HepG2 (cell line): Measurements from ENCODE around the gene CPEB2. TPM values are rescaled to one million over a fixed set of nuclear protein-coding genes. Genes with fewer than 3 reads are reported as not detected.

Experiments
- BRF2 ChIP-seq: sonication (generic); formaldehyde crosslinking; IDR thresholded peaks from 2 replicates; pipeline ENCODE4 v1.8.1; 2022; ENCODE audit warnings: mild to moderate bottlenecking, missing genetic modification reagents
- GMEB1 ChIP-seq: sonication (generic); formaldehyde crosslinking; IDR thresholded peaks from 2 replicates; pipeline ENCODE4 v1.5.1; 2020; ENCODE audit warnings: missing genetic modification reagents, mild to moderate bottlenecking, borderline replicate concordance
- HINFP ChIP-seq: sonication (generic); formaldehyde crosslinking; IDR thresholded peaks from 2 replicates; pipeline ENCODE4 v1.4.0; 2020; ENCODE audit warnings: low read depth, mild to moderate bottlenecking, missing genetic modification reagents
- IKZF5 ChIP-seq: IDR thresholded peaks from 2 replicates; pipeline ENCODE4 v1.6.1; 2018; ENCODE audit warnings: missing genetic modification reagents, mild to moderate bottlenecking, missing compliant biosample characterization
- MTA1 ChIP-seq: sonication (generic); formaldehyde crosslinking; IDR thresholded peaks from 2 replicates; pipeline ENCODE4 v1.4.0; 2020; ENCODE audit warnings: missing genetic modification reagents, mild to moderate bottlenecking, borderline replicate concordance
- PPARG ChIP-seq: conservative IDR thresholded peaks from 2 replicates; pipeline ENCODE4 v1.6.1; 2016; ENCODE audit warnings: missing biosample characterization, missing genetic modification reagents
- SNAPC2 ChIP-seq: sonication (generic); formaldehyde crosslinking; IDR thresholded peaks from 2 replicates; pipeline ENCODE4 v1.8.1; 2022; ENCODE audit warnings: mild to moderate bottlenecking, missing genetic modification reagents
- SOX5 ChIP-seq: IDR thresholded peaks from 2 replicates; pipeline ENCODE4 v1.6.1; 2016; ENCODE audit warnings: borderline replicate concordance
- ZBTB21 ChIP-seq: sonication (generic); formaldehyde crosslinking; IDR thresholded peaks from 2 replicates; pipeline ENCODE4 v1.4.0; 2020; ENCODE audit warnings: missing genetic modification reagents
- ZNF501 ChIP-seq: sonication (generic); formaldehyde crosslinking; IDR thresholded peaks from 2 replicates; pipeline ENCODE4 v1.5.1; 2020; ENCODE audit warnings: mild to moderate bottlenecking, moderate library complexity, missing genetic modification reagents
- ZNF580 ChIP-seq: IDR thresholded peaks from 2 replicates; pipeline ENCODE4 v1.6.1; 2016; ENCODE audit warnings: low read depth, borderline replicate concordance
- ZNF687 ChIP-seq: sonication (generic); formaldehyde crosslinking; IDR thresholded peaks from 2 replicates; pipeline ENCODE4 v1.5.1; 2020; ENCODE audit warnings: mild to moderate bottlenecking, missing genetic modification reagents, moderate library complexity
- polyA plus RNA-seq, 8 experiments: library from polyadenylated mRNA; depleted of rRNA in 3 of 8; stranded (reverse) in 7 of 8; unstranded in 1 of 8; fragments of >200 nt; fragmentation: Illumina TruSeq in 4 of 8; extraction: Trizol in 4 of 8; gene quantifications; 2 replicates each; pipeline versions ENCODE4 v1.2.1 to v1.2.3, GENCODE V29; 2011 to 2016; ENCODE audit warnings: low read depth in 4 of 8, missing spikeins in 1 of 8, mixed read lengths in 1 of 8; ENCODE audit not compliant: insufficient read depth in 1 of 8
- total RNA-seq, 5 experiments: library from RNA; depleted of rRNA; stranded (reverse); fragments of >200 nt; fragmentation: Illumina TruSeq; extraction: Trizol; gene quantifications; 2 replicates each; pipeline ENCODE4 v1.2.3, GENCODE V29; 2016; ENCODE audit warnings: low read depth in 1 of 5
- TF ChIP-seq, protein P1 (sequence below): IDR thresholded peaks from 2 replicates; pipeline ENCODE4 v1.6.1; 2016; ENCODE audit warnings: missing genetic modification reagents, missing compliant biosample characterization

The CPEB2 gene
- total and polyA plus RNA-seq, 2 of the 13 experiments (the other 11 are each of a cell fraction or from before 2014, with no cell fraction given), result 2.0 to 2.5 TPM

- peak; percentile 53; the same call in 1 of the 2 replicates for TF ChIP-seq ZNF580 (CRISPR knock-in tag)
- peak; percentile 80 for TF ChIP-seq ZNF687 (CRISPR knock-in tag)
- TF ChIP-seq IKZF5, result peak; percentile 14; the same call in 1 of the 2 replicates
- no peak for TF ChIP-seq MTA1 (CRISPR knock-in tag)
- TF ChIP-seq GMEB1 (CRISPR knock-in tag), result peak; percentile 93
- TF ChIP-seq, protein P1, sequence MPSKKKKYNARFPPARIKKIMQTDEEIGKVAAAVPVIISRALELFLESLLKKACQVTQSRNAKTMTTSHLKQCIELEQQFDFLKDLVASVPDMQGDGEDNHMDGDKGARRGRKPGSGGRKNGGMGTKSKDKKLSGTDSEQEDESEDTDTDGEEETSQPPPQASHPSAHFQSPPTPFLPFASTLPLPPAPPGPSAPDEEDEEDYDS (CRISPR knock-in tag), result peak; percentile 96
- TF ChIP-seq SNAPC2 (CRISPR knock-in tag), result peak; percentile 69; the same call in 1 of the 2 replicates
- TF ChIP-seq HINFP, result no peak; the same call in 1 of the 2 replicates
- 0 out of 2 replicates have a peak, but pooled peaks have one; percentile 22 for TF ChIP-seq BRF2 (CRISPR knock-in tag)
- TF ChIP-seq PPARG (CRISPR knock-in tag), result no peak
- TF ChIP-seq ZBTB21 (CRISPR knock-in tag), result no peak
- peak; percentile 58 for TF ChIP-seq ZNF501
- peak; percentile 48; the same call in 1 of the 2 replicates for TF ChIP-seq SOX5 (CRISPR knock-in tag)
These were observed at the start of gene CPEB2 (continued) for GRCh38 chr4:15001869-15002658.
